Large intestine (tissue), 3 donors: ENCODE results near the gene RFC1. TPM values are rescaled to one million over a fixed set of nuclear protein-coding genes. Genes with fewer than 3 reads are reported as not detected.
"Not testable (repeated sequence)": the region's sequence is repeated elsewhere in the genome, so short reads cannot be mapped to it uniquely, and the experiment has no call there.

Source experiments
- DNase-seq, 2 donors: peaks; one replicate each; pipeline versions ENCODE4 v3.0.0 to v3.0.0-alpha.2; 2013
- H3K27ac ChIP-seq: one replicate; pipeline ENCODE4 v1.5.1; 2013; ENCODE audit warnings: low read length
- H3K27me3 ChIP-seq: 2 replicates; pipeline ENCODE4 v1.6.1; 2013; ENCODE audit warnings: low read length; ENCODE audit not compliant: control insufficient read depth, insufficient read depth
- H3K36me3 ChIP-seq: 2 replicates; pipeline ENCODE4 v1.6.1; 2013; ENCODE audit warnings: low read length; ENCODE audit not compliant: control insufficient read depth, insufficient read depth
- H3K4me1 ChIP-seq: one replicate; pipeline ENCODE4 v1.6.1; 2013; ENCODE audit warnings: low read length; ENCODE audit not compliant: control insufficient read depth, insufficient read depth
- H3K4me3 ChIP-seq: one replicate; pipeline ENCODE4 v1.5.1; 2013; ENCODE audit warnings: low read length
- H3K9me3 ChIP-seq: one replicate; pipeline ENCODE4 v1.6.1; 2013; ENCODE audit warnings: mild to moderate bottlenecking, low read depth, low read length, moderate library complexity; ENCODE audit not compliant: control insufficient read depth
- WGBS: methylation state at CpG from one replicate; pipeline ENCODE4 v1.1.5; 2013; ENCODE audit warnings: low lambda C conversion rate; ENCODE audit not compliant: insufficient coverage; 5-methylcytosine and 5-hydroxymethylcytosine counted together
- polyA plus RNA-seq: library from polyadenylated mRNA; unstranded; fragments of 120-200 nt; gene quantifications from one replicate; pipeline ENCODE4 v1.2.1, GENCODE V29; 2013

The RFC1 gene
- polyA plus RNA-seq, 1 donor, result 40.8 TPM

- 100% methylated on average over 1 of the region's 4 CpGs for WGBS
- H3K36me3 ChIP-seq, result peaks cover 30% of the 10 kb centered on the region
- no peaks in the 10 kb centered on the region for H3K4me1 ChIP-seq
- H3K27me3 ChIP-seq, result no peaks in the 10 kb centered on the region
- DNase-seq, result no peak
- no peak overlapping the region for H3K4me3 ChIP-seq
- no peaks in the 10 kb centered on the region for H3K9me3 ChIP-seq
- H3K27ac ChIP-seq, result no peak overlapping the region
Observed at GRCh38 chr4:39319676-39320075, 46.5 kb downstream of the RFC1 start.

GRCh38 chr4:39312816-39313215 is 53.3 kb downstream of the RFC1 start:
- 17% methylated on average over 1 of the region's 4 CpGs for WGBS
- no peak overlapping the region for H3K27ac ChIP-seq
- H3K4me1 ChIP-seq, result no peaks in the 10 kb centered on the region
- H3K27me3 ChIP-seq, result no peaks in the 10 kb centered on the region
- peaks cover 50% of the 10 kb centered on the region for H3K36me3 ChIP-seq
- DNase-seq, result no peak
- H3K9me3 ChIP-seq, result no peaks in the 10 kb centered on the region
- no peak overlapping the region for H3K4me3 ChIP-seq

DNA sequence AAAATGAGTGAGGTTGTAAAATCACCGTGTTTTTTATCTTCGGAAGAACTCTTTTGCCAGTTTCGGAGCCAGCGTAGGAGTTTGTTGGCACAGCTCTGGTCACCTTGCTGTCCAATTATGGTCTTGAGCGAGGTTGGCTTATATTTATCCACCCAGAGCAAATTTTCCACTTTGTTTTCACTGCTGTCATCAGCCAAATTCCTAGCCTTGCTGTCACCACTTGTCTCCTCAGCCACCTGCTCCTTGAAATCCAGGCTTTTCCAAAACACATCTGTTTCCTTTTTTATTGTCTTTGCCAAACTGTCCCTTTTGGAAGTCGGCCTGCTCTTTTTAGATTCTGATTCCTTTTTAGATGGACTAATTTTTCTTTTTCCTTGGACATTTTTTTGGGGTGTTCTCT is 57.6 kb downstream of the RFC1 start:
- no peaks in the 10 kb centered on the region for H3K27me3 ChIP-seq
- WGBS, result 71% methylated on average over 1 of the region's 6 CpGs
- no peak overlapping the region for H3K27ac ChIP-seq
- no peaks in the 10 kb centered on the region for H3K9me3 ChIP-seq
- H3K4me1 ChIP-seq, result no peaks in the 10 kb centered on the region
- no peak for DNase-seq
- H3K36me3 ChIP-seq, result peaks cover 55% of the 10 kb centered on the region
- no peak overlapping the region for H3K4me3 ChIP-seq

DNA sequence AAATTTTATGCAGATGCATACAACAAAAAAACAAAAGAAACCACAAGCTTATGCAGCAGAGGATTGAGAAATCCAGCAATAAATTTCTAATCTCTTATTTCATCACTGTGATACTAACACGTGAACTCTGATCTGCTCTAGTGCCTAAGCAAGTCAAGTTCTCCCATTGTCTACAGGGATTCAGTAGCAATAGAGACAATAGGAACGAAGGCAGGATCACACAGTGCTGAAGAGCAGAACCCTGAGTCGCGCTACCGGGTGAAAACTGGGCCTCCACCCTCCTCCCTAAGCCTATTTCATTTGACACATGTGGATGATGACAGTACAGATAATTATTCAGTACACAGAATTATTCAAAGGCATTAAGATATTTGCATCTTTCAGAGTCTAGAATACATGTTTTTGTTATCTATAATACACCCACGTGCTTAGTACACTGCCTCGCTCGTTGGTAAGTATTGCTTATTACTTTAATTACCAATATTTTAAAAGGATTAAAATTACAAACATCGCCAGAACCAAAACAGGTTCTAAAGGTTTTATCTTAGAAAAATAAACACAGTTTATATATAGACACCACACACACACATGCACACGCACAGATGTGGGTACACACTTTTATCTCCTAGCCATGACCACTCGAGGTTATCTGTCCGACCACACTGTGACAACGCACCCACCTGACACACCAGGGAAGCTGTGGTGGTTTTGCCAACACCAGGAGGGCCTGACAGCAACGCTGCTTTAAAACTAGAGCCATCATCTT is 60.1 kb downstream of the RFC1 start:
- WGBS, result 93% methylated on average over 5 of the region's 14 CpGs
- no peak for DNase-seq
- Histone ChIP-seq H3K9me3 (no peaks in the 10 kb centered on the region), H3K4me1 (no peaks in the 10 kb centered on the region), H3K36me3 (peaks cover 56% of the 10 kb centered on the region), H3K27me3 (no peaks in the 10 kb centered on the region), H3K27ac (no peak overlapping the region), H3K4me3 (no peak overlapping the region)

GRCh38 chr4:39304651-39305050 is 61.5 kb downstream of the RFC1 start:
- 100% methylated on average over 1 of the region's 5 CpGs for WGBS
- H3K9me3 ChIP-seq, result no peaks in the 10 kb centered on the region
- DNase-seq, result no peak
- no peaks in the 10 kb centered on the region for H3K4me1 ChIP-seq
- H3K27ac ChIP-seq, result no peak overlapping the region
- H3K27me3 ChIP-seq, result no peaks in the 10 kb centered on the region
- peaks cover 58% of the 10 kb centered on the region for H3K36me3 ChIP-seq
- H3K4me3 ChIP-seq, result no peak overlapping the region

GRCh38 chr4:39303871-39304270 is 62.3 kb downstream of the RFC1 start:
- DNase-seq, result no peak
- H3K27me3 ChIP-seq, result no peaks in the 10 kb centered on the region
- H3K4me3 ChIP-seq, result no peak overlapping the region
- peaks cover 57% of the 10 kb centered on the region for H3K36me3 ChIP-seq
- no peaks in the 10 kb centered on the region for H3K9me3 ChIP-seq
- H3K4me1 ChIP-seq, result no peaks in the 10 kb centered on the region
- WGBS, result no CpG with 5 or more reads among the region's 3 CpGs
- H3K27ac ChIP-seq, result no peak overlapping the region

- peaks cover 59% of the 10 kb centered on the region for H3K36me3 ChIP-seq
- H3K27me3 ChIP-seq, result no peaks in the 10 kb centered on the region
- WGBS, result 100% methylated on average over 1 of the region's 1 CpG
- no peaks in the 10 kb centered on the region for H3K4me1 ChIP-seq
- no peaks in the 10 kb centered on the region for H3K9me3 ChIP-seq
- DNase-seq, result no peak
- H3K4me3 ChIP-seq, result no peak overlapping the region
- no peak overlapping the region for H3K27ac ChIP-seq
Observed at GRCh38 chr4:39302901-39303300, 63.3 kb downstream of the RFC1 start.

DNA sequence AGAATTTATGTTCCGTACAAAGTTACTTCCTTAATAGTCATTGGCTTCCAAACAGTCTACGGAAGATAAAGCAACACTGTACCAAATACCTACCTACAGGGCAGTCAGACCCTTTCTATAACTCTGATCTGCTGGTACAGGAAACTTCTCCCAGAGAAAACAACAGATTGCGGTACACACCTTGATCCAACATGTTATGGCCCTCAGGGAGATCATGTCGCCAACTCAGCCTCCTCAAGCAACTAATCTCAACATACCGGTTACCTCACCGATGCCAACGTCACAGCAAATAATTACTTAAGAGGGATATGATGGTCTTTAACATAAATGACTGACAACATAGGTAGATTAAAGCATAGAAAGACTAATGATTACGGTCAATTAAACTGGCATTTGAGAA is 70.4 kb downstream of the RFC1 start:
- Histone ChIP-seq H3K9me3 (no peaks in the 10 kb centered on the region), H3K27ac (no peak overlapping the region), H3K4me3 (no peak overlapping the region), H3K4me1 (no peaks in the 10 kb centered on the region), H3K27me3 (no peaks in the 10 kb centered on the region), H3K36me3 (peaks cover 49% of the 10 kb centered on the region)
- no peak for DNase-seq
- 97% methylated on average over 5 of the region's 8 CpGs for WGBS

- not testable (repeated sequence) for DNase-seq, H3K27me3 ChIP-seq, H3K27ac ChIP-seq, H3K9me3 ChIP-seq, H3K4me1 ChIP-seq, H3K4me3 ChIP-seq
- WGBS, result 80% methylated on average over 1 of the region's 5 CpGs
- H3K36me3 ChIP-seq, result peaks cover 55% of the 10 kb centered on the region
Observed at GRCh38 chr4:39292433-39292832, 73.7 kb downstream of the RFC1 start.

DNA sequence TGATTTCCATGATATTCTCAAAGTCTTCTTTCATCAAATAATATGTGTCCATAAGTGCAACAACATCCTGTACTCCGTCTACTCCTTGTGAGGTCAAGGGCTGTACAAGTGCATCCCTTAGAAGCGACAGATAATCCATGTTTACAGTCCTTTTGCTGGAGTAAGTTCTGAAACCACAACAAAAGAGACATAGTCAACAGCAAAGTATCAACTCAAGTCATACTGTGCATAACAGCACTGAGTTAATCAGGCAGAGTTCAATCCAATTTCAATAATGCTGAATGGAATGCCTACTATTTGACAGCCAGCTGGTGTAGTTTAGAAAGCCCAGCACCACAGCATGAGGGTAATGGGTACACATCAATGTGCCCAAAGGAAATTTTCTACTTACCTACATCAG is 74.5 kb downstream of the RFC1 start:
- no CpG with 5 or more reads among the region's 2 CpGs for WGBS
- H3K36me3 ChIP-seq, result peaks cover 59% of the 10 kb centered on the region

DNA sequence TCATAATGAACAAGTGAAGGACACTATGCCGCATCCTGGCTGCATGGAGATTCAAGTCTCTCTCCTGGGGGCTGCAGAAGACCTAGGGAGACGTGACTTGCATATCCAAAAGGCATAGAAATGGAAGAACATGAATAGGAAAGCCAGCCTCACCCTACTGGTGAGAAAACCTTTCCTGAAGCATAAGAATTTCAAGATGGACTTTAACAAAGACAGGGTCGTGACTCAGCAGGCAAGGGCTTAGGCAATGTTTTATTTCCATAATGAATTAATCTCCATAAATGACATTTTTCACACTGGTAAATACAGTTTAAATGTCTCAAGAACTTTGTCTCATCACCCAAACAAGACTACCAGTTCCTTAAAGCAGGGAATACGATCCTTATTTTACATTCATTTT is 78.9 kb downstream of the RFC1 start:
- H3K4me1 ChIP-seq, result no peaks in the 10 kb centered on the region
- peaks cover 49% of the 10 kb centered on the region for H3K36me3 ChIP-seq
- no peak for DNase-seq
- no CpG with 5 or more reads among the region's 4 CpGs for WGBS
- no peaks in the 10 kb centered on the region for H3K9me3 ChIP-seq
- H3K27me3 ChIP-seq, result no peaks in the 10 kb centered on the region
- H3K4me3 ChIP-seq, result no peak overlapping the region
- no peak overlapping the region for H3K27ac ChIP-seq

More for the DNA sequence above, 74.5 kb downstream of the RFC1 start:
- Histone ChIP-seq H3K4me1 (no peaks in the 10 kb centered on the region), H3K27ac (no peak overlapping the region), H3K27me3 (no peaks in the 10 kb centered on the region), H3K9me3 (no peaks in the 10 kb centered on the region), H3K4me3 (no peak overlapping the region)
- no peak for DNase-seq
